Activated T-cell treated with anti-CD3 and anti-CD28 coated beads for 4 hours (primary cell): ENCODE measurements around the gene ITGA11.

Experiments used
- DNase-seq: peaks from one replicate; pipeline ENCODE4 v3.0.0-alpha.2; 2020

Gene ITGA11

GRCh38 chr15:68389936-68390817 lies 41.8 kb downstream of the ITGA11 start:
- no peak for DNase-seq

DNA sequence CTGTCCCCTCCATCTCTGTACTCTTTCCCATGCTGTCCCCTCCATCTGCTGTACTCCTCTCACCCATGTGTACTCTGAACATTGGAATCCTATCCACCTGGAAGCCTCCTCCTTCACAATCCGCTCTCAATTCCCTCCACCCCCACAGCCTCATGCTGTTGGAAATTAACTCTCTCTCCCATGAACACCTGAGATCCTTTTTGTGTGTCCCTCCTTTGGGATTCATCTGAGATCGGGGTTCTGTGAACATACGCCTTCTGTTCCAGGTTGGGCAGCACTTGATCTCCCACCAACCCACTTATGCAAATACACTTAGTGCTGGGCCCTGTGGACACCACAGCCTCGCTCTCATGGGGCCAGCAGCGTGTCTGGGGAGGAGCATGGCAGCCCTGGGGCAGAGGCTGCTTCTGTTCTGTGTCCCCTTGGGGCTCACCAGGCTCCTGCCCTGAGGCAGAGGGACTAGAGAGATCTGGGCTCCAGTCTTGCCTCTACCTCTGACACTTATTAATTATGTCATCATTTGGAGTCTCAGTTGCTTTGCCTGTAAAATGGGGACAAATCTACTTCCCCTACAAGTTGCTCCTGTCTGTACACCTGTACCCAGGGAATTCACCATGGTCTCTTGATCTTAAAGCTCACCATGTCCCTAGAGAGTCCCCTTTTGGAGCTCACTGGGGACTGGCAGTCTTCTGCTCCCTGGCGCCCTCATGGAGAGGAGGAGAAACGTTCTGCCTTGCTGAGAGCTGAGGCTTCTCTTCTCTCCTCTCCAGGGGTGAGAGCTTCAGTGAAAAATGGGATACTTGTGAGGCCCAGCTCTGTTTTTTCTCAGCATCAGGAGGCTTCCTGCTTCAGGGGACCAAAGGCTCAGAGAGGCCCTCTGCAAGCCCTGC lies 42.7 kb downstream of the ITGA11 start:
- DNase-seq = no peak

- no peak for DNase-seq
Measured at GRCh38 chr15:68387381-68388143, 44.4 kb downstream of the ITGA11 start.

DNA sequence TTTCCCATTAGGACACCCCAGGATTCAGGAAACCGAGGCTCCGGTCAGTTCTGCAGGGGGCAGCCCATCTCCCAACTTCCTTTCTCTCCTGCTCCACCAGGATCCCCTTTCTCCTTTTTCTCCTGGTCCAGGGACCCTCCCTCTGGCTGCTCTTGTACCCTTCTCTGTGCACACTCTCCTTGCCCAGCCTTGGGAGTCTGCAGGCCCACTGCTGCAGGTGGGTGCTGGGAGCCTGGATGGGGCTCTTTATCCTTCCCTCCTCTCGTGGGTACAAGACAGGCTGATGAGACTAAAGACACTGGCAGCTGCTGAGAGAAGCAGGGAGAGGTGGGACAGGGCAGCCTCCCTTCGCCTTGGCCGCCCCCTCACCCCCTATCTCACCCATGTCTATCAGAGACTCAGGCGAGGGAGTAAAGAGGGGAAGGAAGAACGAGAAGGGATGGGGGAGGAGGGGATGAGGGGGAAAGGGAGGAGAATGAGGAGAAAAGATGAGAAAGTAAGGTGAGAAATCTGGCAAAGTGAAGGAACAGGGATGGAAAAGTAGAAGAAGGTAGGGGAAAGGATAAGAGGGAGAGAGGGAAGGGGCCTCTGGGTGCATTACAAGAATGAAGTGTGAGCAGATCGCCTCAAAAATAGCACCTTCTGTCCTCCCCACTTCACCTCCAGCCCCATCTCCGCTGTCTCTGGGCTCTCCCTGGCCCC lies 45.2 kb downstream of the ITGA11 start:
- no peak for DNase-seq

GRCh38 chr15:68385671-68386586 lies 46.0 kb downstream of the ITGA11 start:
- DNase-seq = no peak

DNA sequence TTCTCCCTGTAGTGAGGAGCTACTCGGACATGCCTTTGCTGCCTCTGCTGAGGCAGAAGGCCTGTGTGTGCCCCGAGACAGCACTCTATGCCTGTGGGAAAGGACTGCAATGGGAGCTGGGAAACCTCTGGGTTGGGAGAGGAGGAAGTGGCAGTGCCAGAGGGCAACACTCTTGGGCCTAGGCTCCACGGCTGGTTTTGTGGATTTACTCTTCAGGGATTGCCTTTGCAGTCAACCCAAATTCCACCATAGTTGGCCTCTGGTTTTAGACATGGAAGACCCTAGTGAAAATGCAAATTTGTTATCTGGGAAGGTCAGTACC lies 46.8 kb downstream of the ITGA11 start:
- DNase-seq = no peak

GRCh38 chr15:68384451-68385239 lies 47.3 kb downstream of the ITGA11 start:
- DNase-seq = no peak

DNA sequence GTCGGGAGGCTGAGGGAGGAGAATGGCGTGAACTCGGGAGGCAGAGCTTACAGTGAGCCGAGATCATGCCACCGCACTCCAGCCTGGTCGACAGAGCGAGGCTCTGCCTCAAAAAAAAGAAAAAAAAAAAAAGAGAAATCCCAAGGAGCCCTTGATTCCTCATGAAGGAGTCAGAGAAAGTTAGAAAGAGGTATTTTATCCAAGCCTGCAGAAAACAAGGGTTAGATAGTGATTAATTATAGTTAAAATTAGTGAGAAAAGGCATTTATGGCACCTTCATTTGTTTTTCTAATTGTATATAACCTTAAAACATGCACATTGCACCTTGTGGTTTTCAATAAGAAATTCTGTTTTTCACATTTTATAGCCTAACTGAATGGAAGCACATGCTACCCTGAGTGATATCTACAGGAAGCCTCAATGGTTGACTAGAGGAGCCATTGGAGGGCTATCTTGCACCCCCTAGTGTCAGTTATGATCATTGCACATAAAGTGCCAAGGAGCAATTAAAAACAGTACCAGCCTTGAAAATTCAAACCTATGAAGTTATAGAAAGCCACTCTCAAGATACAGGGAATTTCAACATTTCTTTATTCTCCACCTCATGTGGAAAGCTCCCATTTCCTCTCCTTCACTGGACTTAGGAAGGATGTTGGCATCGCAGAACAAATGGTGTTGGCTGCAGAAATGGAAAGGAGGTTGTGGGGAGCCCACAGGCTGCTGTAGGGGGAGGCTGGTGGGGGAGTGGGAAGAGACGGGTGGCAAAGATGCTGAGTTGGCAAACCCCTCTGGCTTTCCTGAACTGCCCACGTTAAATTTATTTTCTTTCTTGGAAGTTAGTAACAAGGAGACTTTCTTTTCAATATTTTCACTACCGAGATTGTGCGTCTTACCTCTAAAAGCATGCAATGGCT lies 48.5 kb downstream of the ITGA11 start:
- DNase-seq = peak; percentile 34

- no peak for DNase-seq
Measured at GRCh38 chr15:68382286-68383007, 49.5 kb downstream of the ITGA11 start.

DNA sequence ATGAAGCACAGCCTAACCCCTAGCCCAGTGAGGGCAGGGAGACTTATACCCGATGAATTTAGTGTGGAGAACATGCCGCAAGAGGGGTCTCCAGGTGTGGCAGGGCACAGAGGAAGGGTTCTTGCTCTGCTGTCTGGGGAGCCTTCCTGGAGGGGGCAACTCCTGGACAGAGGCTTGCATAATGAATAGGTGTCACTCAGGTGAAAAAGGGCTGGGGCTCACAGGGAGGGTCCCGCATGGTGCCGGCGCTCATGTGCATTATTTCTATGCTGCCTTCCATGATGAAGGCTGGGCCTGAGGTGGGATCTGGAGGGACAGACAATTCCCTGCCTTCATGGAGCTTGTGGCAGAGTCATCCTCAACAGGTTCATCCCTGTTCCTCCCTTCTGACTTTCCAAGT lies 51.5 kb downstream of the ITGA11 start:
- no peak for DNase-seq

- no peak for DNase-seq
Measured at GRCh38 chr15:68379759-68380290, 52.1 kb downstream of the ITGA11 start.

- no peak for DNase-seq
Measured at GRCh38 chr15:68379058-68379758, 52.8 kb downstream of the ITGA11 start.

GRCh38 chr15:68378595-68378994 lies 53.4 kb downstream of the ITGA11 start:
- no peak for DNase-seq

DNA sequence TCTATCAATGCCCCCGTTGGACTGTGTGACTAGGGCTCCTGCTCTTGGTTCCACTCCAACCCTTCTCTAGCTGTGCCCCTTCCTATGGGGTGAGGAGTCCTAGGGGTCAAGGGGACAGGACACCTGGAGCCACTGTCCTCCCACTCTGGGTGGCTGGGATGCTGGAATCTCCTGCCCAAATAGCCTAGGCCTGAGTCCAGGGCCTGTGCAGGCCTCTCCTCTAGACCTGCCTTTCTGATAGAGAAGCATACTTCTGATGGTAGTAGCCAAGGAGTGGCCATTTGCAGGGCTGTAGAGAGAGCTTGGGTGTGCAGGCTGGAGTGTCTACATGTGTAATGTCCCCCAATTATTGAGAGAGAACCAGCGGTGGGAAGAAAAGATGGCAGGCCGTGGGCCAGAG lies 54.2 kb downstream of the ITGA11 start:
- DNase-seq = no peak

- DNase-seq = no peak
Measured at GRCh38 chr15:68376447-68377060, 55.4 kb downstream of the ITGA11 start.

DNA sequence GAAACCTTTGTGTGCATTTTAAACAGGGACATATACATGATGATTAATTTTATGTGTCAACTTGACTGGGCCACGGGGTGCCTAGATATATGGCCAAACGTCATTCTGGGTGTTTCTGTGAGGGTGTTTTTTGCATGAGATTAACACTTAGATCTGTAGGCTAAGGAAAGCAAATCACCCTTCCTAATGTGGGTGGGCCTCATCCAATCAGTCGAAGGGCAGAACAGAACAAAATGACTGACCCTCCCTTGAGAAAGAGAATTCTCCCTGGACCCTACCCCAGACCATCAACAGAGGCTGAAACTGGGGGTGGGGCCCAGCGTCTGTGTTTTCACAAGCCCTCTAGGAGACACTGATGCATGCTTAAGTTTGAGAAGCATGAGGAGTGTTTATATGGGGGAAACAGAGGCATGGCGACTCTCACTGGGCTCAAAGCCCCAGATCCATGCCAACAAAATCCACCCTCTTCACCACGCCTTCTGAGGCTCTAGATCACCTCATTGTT lies 56.2 kb downstream of the ITGA11 start:
- DNase-seq = no peak

GRCh38 chr15:68375191-68375631 lies 56.8 kb downstream of the ITGA11 start:
- DNase-seq = no peak
